Measurements from ENCODE around the gene DYNLL2.
"Not testable (repeated sequence)": the region's sequence is repeated elsewhere in the genome, so short reads cannot be mapped to it uniquely, and the experiment has no call there.

The DYNLL2 gene

GRCh38 chr17:58101898-58102297 is 18.7 kb downstream of the DYNLL2 start:
- not testable (repeated sequence) for DNase-seq (ENCODE audit: low read depth in 2 of 2)

DNA sequence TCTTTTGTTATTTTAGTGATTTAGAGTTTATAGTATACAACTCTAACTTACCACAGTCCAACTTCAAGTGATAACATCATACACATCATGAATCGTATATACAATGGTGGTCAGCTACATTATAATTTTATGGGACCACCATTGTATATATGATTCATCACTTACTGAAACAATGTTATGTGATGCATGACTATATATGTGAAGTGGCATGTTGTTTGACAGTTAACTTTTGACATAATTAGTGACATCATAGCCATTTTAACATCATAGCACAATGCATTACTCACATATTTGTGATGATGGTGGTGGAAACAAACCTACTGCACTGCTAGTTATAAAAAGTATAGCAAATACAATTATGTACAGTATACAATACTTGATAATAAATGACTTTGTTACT is 21.9 kb downstream of the DYNLL2 start:
- DNase-seq (ENCODE audit: low read depth in 2 of 2): no peak

GRCh38 chr17:58107306-58107705 is 24.1 kb downstream of the DYNLL2 start:
- DNase-seq (ENCODE audit: low read depth in 2 of 2): no peak

DNA sequence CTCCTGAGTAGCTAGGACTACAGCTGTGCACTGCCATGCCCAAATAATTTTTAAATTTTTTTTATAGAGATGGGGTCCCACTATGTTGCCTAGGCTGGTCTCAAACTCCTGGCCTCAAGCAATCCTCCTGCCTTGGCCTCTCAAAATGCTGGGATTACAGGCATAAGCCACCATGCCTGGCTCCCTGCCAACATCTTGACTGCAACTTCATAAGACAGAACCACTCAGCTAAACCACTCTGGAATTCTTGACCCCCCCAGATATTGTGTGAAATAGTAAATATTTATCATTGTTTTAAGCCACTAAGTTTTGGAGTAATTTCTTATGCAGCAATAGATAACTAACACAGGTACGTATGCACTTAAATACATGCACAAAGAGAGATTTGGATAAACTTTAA is 26.0 kb downstream of the DYNLL2 start:
- DNase-seq (ENCODE audit: low read depth in 2 of 2): no peak

GRCh38 chr17:58110012-58110411 is 26.8 kb downstream of the DYNLL2 start:
- no peak for DNase-seq (ENCODE audit: low read depth in 2 of 2)

DNA sequence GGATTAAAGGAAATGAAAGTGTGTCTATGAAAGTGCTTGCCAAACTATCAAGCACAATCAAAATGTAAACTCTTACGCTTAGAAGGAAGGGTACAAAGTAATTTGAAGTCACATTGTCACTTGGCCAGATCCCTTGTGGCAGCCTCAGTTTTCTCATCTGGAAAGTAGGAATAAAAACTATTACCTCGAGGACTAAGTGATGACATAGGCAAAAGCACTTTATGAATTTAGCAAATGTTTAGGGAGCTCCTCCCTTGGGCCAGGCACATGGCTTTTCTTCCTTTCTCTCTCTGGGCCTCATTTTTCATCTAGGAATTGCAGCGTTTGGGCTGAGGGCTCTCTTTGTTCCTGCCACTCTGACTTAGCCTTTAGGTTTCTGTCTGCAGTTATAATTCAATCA is 28.5 kb downstream of the DYNLL2 start:
- DNase-seq (ENCODE audit: low read depth in 2 of 2): no peak

DNA sequence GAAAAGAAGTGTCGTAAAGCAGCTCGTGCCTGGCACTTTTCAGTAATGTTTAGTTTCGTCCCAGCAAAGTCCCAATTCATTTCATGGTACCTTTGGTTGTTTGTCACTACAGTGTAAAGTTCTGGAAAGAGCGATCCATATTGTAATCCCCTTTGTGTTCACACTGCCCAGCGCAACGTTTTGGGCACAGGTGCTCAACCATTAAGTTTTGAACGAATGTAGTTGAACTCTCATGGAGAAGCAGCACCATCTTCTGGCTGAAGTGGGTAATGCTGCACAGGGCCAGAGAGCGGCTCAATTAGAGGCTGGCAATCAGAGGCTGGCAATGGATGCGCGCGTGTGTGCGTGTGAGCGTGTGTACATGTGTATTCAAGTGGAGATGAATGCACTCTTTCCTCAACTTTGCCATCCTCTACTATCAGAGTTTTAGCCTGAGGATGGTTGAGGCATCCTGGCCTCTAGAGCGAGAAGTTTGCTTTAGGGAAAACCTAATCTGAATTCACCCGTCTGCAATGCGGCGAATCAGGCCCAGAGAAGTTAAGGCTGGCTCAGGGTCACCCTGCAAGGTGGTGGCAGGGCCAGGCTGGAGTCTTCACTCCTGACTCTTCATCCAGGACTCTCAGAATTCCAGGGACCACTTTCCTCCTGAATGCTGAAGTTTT is 29.9 kb downstream of the DYNLL2 start:
- peak; percentile 69 to 78 for DNase-seq (ENCODE audit: low read depth in 2 of 2)

GRCh38 chr17:58113947-58114346 is 30.7 kb downstream of the DYNLL2 start:
- no peak for DNase-seq (ENCODE audit: low read depth in 2 of 2)

- no peak for DNase-seq (ENCODE audit: low read depth in 2 of 2)
These were observed 34.2 kb downstream of the DYNLL2 start for GRCh38 chr17:58117382-58117781.

GRCh38 chr17:58119491-58119890 is 36.3 kb downstream of the DYNLL2 start:
- no peak for DNase-seq (ENCODE audit: low read depth in 2 of 2)

- peak in 1 of 2 donors; percentile 18 for DNase-seq (ENCODE audit: low read depth in 2 of 2)
These were observed 37.1 kb downstream of the DYNLL2 start for GRCh38 chr17:58120195-58120822.

DNA sequence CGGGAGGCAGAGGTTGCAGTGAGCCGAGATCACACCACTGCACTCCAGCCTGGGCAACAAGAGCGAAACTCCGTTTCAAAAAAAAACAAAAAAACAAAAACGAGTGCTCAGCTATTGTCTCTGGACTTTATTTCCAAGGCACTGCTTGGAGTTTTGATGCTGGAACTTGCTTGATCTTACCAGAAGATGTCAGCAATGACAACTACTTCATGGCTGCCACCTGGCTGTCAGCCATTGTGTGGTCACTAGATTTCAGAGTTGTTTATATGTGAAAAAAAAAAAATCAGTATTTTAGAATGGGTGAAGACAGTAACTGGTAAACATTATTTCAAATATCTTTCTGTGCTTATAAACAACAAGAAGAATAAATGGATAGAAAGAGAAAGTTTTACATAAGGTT is 38.7 kb downstream of the DYNLL2 start:
- DNase-seq (ENCODE audit: low read depth in 2 of 2): no peak

DNA sequence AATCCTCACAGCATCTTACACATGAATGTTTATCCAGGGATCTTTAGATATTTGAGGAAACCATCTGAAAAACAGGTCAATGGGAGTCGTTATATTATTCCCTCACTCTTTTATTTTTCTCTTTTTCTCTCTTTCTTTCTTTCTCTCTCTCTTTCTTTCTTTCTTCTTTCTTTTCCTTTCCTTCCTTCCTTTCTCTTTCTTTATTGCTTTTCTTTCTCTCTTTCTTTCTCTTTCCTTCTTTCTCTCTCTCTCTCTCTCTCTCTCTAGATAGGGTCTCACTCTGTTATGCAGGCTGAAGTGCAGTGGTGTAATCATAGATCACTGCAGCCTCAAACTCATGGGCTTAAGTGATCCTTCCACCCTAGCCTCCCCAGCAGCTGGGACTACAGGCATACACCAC is 44.6 kb downstream of the DYNLL2 start:
- no peak for DNase-seq (ENCODE audit: low read depth in 2 of 2)

- not testable (repeated sequence) for DNase-seq (ENCODE audit: low read depth in 2 of 2)
These were observed 49.5 kb downstream of the DYNLL2 start for GRCh38 chr17:58132697-58133096.

DNA sequence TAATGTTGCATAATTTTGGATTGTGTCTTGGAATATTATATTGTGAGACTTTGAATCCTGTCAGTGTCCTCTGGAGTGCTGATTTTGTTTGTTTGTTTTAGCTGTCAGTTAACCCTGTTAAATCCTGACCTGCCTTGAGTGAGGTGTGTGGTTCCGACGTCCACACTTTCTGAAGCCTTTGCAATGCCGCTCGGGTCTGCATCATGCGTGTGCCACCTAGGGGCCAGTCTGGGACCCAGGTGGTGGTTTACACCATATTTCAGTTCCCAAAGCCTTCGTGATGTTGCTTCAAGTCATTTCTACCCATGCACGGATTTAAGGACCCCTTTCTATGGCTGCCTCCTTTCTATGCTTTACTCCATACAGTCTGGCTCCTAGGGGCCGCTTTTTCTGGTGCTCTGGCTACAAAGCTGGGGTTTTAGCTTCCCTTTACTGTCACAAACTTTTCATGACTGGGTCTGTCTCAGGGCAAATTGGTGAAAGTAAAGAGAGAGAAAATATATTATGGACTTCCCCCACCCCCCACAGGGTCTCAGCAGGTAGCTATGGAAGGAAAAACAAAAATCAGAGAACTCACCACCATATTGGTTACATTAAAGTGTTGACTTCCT is 53.6 kb downstream of the DYNLL2 start:
- DNase-seq (ENCODE audit: low read depth in 2 of 2): no peak

- DNase-seq (ENCODE audit: low read depth in 2 of 2): no peak
These were observed 58.3 kb downstream of the DYNLL2 start for GRCh38 chr17:58141505-58141904.

DNA sequence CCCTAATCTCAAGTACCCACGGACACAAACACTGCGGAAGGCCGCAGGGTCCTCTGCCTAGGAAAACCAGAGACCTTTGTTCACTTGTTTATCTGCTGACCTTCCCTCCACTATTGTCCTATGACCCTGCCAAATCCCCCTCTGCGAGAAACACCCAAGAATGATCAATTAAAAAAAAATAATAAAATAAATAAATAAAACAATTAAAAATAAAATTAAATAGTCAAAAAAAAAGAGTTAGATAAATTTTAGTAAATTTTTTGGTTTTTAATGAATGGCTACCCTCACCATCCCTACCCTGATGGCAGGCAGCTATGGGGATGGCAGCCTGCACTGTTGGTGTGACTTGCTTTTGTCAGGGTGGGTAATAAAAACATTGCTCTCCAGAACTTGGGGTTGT is 60.1 kb downstream of the DYNLL2 start:
- DNase-seq (ENCODE audit: low read depth in 2 of 2): not testable (repeated sequence)

DNA sequence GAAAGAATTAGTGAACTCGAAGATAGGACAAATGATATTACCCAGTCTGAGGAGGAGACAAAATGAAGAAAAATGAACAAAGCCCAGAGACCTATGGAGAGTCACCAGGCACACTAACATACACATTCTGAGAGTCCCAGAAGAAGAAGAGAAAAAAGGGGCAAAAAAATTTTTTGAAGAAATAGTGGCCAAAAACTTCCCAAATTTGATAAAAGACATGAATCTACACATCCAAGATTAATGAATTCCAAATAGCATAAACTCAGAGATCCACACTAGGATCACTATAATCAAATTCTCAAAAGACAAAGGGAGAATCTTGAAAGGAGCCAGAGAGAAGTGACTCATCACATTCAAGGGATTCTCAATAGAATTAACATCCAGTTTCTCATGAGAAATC is 61.6 kb downstream of the DYNLL2 start:
- no peak for DNase-seq (ENCODE audit: low read depth in 2 of 2)
